HepG2 (cell line): ENCODE measurements around the gene TCERG1L.

ENCODE experiments used
- ERF ChIP-seq: IDR thresholded peaks from 2 replicates; pipeline ENCODE4 v1.6.1; 2018; ENCODE audit warnings: missing biosample characterization, missing genetic modification reagents
- HMG20A ChIP-seq: IDR thresholded peaks from 2 replicates; pipeline ENCODE4 v1.6.1; 2016; ENCODE audit warnings: borderline replicate concordance
- KLF16 ChIP-seq, 2 experiments: sonication (generic) in 1 of 2; formaldehyde crosslinking in 1 of 2; IDR thresholded peaks; 2 replicates each; pipeline versions ENCODE4 v1.6.1 to v1.8.0; 2016 to 2023; ENCODE audit warnings: missing genetic modification reagents in 2 of 2, missing compliant biosample characterization in 1 of 2
- POLR2AphosphoS5 ChIP-seq: IDR thresholded peaks from 2 replicates; pipeline ENCODE4 v1.6.1; 2012; ENCODE audit warnings: low read depth, low read length
- SMARCC2 ChIP-seq: fragments of 450-650 bp; IDR thresholded peaks from 2 replicates; pipeline ENCODE4 v1.6.1; 2017; ENCODE audit warnings: antibody characterized with exemption, mild to moderate bottlenecking
- SPEN ChIP-seq: sonication (generic); formaldehyde crosslinking; IDR thresholded peaks from 2 replicates; pipeline ENCODE4 v1.5.1; 2020; ENCODE audit warnings: low read depth, mild to moderate bottlenecking, missing genetic modification reagents
- XRCC5 ChIP-seq: fragments of 200-400 bp; formaldehyde crosslinking; optimal IDR thresholded peaks from 2 replicates; pipeline ENCODE3; 2017; ENCODE audit warnings: mild to moderate bottlenecking, low read length
- ZNF333 ChIP-seq: sonication (generic); formaldehyde crosslinking; IDR thresholded peaks from 2 replicates; pipeline ENCODE4 v1.4.0; 2020; ENCODE audit warnings: mild to moderate bottlenecking, missing genetic modification reagents, borderline replicate concordance
- TF ChIP-seq, protein P1 (sequence below): IDR thresholded peaks from 2 replicates; pipeline ENCODE4 v1.6.1; 2012; ENCODE audit warnings: inconsistent platforms

DNA sequence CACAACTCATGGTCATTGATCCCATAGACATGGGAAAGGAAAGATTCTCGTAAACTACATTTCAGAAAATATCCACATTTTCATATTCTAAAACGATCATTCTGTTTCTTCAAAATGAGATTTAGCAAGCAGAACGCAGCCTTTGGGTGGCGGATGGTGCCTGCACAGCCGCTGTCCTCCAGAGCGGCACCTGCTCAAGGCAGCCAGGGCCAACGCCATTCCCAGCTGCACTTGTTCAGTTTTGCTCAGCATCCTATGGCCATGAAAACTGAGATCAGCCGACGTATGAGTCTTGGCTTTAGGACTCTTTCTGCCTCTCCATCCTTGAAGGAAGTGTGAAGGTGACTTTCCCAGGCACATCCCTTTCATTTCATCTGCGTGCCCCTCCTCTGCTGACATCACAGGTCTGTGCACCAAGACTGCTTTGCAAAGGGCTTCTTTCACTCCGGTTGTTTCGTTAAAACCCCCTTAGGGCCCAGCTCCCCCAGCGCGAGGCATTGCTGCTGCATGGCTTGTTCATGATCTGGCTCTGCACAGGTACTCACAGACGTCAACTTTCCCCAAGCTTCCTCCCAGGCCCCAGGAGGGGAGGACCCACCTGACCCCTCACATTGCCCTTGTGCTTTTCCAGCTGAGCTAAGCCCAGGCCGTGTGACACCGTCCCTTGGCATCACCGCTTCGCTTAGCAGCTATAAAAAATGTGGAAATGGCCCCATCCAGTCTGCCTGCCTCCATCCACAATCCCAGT, 37.2 kb downstream of the TCERG1L start:
- TF ChIP-seq ZNF333 (CRISPR knock-in tag): no peak
- no peak for TF ChIP-seq ERF (CRISPR knock-in tag)
- TF ChIP-seq SMARCC2: no peak
- TF ChIP-seq, protein P1, sequence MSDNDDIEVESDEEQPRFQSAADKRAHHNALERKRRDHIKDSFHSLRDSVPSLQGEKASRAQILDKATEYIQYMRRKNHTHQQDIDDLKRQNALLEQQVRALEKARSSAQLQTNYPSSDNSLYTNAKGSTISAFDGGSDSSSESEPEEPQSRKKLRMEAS: no peak
- no peak for TF ChIP-seq SPEN (CRISPR knock-in tag)
- TF ChIP-seq HMG20A (CRISPR knock-in tag): no peak
- no peak for TF ChIP-seq POLR2AphosphoS5
- no peak for TF ChIP-seq XRCC5
- TF ChIP-seq KLF16 (CRISPR knock-in tag; IDR thresholded peaks at IDR 0.05): no peak
